ENCODE data around the gene CDH12.
"Not testable (repeated sequence)": the region's sequence is repeated elsewhere in the genome, so short reads cannot be mapped to it uniquely, and the experiment has no call there.

The CDH12 gene

DNA sequence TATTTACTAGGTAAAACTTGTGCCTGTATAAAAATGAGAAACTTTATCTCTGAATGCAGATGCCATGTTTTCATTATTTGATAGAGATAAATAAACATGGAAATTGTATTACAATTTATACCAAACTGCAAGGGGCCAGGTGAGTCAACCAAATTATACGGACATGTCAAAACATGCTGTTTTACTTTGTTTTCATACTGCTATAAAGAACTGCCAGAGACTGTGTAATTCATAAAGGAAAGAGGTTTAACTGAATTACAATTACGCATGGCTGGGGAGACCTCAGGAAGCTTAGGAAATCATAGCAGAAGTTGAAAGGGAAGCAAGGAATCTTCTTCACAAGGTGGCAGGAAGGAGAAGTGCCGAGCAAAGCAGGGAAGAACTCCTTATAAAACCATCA is 840.3 kb downstream of the CDH12 start:
- DNase-seq (ENCODE audit: low read depth in 2 of 2), result not testable (repeated sequence)

DNA sequence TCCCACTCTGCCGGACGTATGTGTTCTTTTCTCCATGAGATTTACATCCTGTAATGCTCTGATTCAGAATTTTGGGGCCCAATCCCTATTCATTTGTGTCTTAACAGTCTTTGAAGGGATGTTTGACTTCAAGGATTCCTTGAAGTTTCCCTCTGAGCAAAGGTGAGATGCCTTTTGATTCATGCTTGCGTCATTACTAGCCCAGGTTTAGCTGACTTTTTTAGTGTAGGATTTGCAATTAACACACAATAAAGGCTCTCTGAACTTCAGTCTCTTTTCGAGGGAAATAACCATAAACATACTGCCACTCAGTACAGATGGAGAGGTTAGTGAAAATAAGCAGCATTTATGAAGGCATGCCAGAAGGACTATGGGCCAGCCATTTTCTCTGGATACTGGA is 842.3 kb downstream of the CDH12 start:
- DNase-seq (ENCODE audit: low read depth in 2 of 2), result not testable (repeated sequence)

DNA sequence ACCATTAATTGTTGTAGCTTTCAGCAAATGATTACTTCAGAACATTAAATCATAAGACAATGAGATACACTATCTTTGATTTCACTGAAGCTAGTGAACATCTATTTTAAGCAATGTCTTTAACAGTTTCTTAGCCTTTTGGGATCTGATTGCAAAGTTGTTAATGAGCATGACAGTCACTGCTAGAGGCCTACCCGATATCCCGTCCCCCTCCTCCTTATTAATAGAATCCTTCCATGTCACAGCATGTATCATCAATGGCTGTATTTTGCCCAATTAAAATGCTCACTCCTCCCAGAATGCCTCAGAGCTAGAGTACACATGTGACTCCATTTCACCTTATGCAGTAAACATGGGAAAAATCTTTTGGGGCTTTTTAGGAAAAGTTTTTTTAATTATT is 852.0 kb downstream of the CDH12 start:
- not testable (repeated sequence) for DNase-seq (ENCODE audit: low read depth in 2 of 2)

DNA sequence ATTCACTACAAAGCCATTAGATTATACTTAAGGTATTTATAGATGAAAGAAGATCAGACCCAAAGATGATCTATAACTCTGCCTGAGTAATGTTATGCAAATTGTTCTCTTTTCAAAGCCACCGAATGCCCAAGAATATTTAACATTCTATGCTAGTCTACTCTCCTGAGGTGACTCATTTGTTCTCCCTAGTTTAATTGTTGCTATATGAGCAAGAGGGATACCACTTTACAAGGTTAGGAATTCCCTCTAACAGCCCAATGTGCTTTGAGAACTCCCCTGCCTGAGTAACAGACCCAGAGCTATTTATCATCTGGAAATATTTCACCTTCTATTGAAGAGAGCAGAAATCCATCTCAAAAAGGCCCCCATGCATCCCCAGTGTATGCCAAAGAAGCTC is 867.3 kb downstream of the CDH12 start:
- DNase-seq (ENCODE audit: low read depth in 2 of 2), result not testable (repeated sequence)

DNA sequence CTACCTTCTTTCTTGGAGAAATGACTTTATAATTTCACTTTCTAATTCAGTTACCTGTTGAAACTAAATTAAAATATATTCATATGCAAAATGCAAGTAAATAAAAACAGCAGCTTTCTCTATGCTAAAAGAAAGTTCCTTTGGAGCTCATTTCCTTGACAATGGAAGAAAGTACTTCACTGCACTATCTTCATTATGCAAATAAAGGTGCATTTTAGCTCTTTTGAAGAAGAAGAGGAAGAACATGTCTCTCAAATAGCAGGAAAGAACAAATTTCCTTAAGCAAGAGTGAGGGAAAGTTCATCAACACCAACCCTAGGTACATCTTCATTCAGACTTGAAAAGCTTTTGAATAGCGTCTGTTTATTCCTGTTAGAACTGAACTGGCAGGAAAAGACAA is 901.6 kb downstream of the CDH12 start:
- DNase-seq (ENCODE audit: low read depth in 2 of 2), result not testable (repeated sequence)

DNA sequence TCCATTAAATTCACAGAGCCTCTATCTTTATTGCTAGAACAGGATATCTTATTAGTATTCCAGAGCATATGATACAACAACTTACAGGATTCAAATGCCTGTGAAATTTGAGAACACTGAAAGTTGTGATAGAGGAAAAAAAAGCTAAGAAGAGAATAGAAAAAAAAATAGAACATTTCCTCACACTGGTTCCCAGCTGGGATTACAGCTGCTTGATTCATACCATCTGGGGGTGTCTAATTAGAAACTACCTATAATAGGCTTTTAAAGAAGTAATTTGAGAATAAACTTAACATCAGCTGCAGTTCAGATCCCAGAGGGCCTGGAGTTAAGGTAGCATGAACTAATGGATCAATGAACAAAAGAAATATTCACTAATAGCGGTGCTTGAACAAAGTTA is 922.0 kb downstream of the CDH12 start:
- no peak for DNase-seq (ENCODE audit: low read depth in 2 of 2)

DNA sequence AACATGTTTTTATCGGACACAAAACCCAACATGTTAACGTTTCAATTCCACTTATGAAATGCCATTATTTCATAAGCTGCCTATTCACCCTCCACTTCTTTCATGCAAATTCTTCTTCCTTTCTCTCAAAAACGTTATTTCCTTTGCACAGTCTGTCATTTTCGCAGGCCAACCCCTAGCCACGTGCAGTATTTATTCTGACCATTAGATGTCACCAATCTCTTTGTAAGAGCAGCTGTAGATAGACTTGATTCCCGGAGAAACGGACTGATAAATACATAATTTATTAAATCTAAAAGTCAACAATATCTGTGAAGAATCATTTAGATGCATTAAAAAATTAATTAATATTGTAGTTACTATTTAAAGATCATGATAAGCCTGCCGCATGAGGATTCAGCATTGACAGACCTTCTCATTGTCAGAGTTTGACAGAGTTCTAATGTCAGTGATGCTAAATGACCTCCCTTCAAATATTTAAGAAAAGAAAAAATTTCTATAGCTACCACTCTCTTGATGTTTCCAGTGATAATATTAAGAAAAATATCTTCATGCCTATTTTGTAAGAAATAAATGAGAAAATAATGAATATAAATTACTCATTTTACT is 933.6 kb downstream of the CDH12 start:
- DNase-seq (ENCODE audit: low read depth in 2 of 2), result no peak

DNA sequence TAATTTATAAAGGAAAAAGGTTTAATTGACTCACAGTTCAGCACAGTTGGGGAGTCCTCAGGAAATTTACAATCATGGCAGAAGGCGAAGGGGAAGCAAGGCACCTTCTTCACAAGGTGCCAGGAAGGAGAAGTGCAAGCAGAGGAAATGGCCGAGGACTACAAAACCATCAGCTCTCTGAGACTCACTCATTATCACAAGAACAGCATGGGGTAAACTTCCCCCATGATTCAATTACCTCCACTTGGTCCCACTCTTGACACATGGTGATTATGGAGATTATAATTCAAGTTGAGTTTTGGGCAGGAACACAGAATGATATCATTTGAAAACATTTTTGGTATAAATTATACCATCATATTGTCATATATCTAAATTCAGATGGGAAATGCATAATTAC is 934.7 kb downstream of the CDH12 start:
- DNase-seq (ENCODE audit: low read depth in 2 of 2), result no peak

DNA sequence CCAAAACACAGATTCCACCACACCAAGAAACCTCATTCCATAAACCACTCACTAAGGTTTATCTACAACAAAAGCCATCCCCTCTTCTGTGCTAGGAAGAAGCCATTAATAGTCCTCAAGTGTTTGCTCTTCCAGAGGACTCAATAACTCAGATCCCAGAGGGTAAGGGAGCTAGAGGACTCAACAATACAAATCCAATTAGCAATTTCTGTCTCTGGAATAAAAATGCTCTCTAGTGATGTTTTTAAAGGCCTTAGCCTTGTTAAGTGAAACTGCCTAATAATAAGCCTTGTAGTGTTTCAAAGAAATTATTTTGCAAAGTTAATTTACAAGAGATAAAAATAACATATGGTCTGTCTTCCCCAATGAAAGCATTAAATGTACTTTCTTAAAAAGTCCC is 942.4 kb downstream of the CDH12 start:
- no peak for DNase-seq (ENCODE audit: low read depth in 2 of 2)

DNA sequence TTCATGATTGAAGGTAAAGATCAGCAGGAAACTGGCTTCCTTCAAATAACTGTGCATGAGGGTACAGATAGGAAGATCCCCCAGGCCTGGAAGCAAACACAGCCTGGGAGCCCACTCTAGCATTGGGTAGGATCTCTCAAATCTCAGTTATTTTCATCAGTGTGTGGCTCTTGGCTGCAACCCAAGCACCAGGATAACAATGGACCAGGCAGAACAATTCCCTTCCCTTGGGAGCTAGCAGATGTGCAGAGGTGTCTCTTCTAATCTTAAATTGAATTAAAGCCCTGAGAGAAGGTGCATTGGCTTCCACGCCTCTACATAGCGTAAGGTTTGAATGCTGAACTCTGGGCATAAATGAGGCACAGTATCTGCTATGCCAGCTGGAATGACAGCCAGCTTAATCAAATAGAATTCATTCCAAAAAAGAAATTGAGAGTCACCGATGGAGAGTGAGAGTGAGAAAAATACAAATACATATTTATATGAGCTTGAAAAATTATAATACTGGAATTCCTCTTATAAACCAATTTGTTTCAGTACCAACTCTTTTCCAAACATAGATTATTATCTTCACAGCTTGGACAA is 957.3 kb downstream of the CDH12 start:
- DNase-seq (ENCODE audit: low read depth in 2 of 2), result no peak

DNA sequence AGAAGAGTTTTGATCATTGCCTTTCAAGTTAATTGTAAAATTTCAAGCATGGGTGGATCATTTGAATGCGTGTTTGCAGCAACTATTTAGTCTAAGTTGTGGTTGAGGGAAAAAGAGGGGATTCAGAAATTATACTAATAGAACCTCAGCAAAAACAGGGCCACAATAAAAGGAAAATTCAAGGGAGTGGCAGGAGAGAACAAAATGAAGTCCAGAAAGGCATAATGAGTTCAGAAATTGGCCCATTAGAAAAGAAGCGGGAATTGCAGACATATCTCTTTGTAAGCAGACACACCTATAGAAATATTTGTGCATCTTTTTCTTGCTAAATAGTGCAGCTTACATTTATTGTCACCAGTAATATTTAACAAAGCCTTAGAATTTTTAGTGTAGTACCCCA is 960.0 kb downstream of the CDH12 start:
- no peak for DNase-seq (ENCODE audit: low read depth in 2 of 2)

DNA sequence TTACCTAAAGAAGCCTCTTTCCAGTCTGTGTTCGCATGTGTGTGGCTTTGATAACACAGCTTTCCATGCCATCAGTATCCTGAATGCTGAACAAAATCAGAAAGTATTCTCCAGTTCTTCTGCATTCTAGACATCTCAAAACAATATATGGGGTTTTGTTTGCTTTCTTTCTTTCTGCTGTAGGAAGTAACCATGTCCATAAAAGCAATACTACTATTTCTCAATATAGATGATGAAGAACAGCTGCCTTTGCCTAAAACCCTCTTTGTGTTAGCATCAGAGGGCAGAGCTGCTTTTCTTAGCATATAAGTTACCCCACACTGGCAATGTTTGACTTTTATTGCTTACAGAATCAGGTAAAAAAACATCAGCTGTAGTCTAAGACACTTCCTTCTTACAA is 963.6 kb downstream of the CDH12 start:
- DNase-seq (ENCODE audit: low read depth in 2 of 2), result no peak

DNA sequence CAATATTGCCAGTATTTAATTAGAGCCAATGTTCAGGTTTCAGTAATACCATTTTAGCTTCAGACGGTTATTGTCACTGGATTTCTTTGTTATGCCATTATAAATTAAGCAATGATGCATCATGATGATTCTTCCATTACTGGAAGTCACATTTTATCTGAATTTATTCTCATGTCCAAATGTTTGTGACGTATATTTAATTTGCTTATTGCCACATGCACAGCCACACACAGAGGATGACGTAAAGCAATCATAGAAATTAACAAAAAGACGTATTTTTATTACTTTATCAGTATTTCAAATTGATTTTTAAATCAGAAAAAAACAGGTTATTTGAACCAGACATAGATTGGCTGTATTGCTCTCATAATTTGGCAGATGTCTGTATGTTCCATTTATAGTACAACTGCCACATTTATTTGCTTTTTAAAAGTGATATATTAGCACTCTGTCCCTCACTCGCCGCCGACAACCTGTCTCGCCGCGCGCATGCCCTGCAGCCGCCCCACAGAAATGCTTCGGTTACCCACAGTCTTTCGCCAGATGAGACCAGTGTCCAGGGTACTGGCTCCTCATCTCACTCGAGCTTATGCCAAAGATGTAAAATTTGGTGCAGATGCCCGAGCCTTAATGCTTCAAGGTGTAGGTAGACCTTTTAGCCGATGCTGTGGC is 970.9 kb downstream of the CDH12 start:
- DNase-seq (ENCODE audit: low read depth in 2 of 2), result no peak

DNA sequence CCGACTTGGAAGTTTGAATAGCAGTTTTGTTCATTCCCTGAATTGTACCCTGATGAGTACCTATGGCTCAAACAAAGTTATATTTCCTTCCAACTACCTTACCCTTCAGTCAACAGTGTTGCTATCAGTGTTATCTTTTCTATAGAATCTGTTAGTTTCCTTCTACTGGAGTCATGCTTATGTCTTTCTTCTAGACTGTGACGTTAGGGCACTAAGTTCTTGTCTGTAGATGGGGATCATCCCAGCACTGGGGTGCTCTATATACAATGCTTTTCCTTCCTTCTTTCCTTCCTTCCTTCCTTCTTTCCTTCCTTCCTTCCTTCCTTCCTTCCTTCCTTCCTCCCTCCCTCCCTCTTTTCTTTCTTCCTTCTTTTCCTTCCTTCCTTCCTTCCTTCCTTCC is 973.0 kb downstream of the CDH12 start:
- DNase-seq (ENCODE audit: low read depth in 2 of 2), result no peak

DNA sequence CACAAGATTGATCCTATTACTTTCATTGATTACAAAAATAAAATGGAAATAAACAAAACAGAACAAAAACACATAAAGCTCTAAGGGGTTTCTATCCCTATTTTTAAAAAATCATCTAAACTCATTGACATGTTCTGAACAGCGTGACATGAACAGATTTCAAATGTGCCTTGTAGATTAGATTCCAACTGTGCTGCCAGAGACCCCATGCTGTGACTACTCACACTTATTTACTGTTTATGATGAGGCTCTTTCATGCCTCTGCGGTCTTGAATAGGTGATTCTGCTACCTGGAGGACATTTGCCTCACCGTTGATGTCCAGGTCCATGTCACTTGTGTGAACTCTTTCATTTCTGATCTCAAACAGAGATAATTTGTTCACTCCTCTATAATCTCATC is 990.2 kb downstream of the CDH12 start:
- no peak for DNase-seq (ENCODE audit: low read depth in 2 of 2)

DNA sequence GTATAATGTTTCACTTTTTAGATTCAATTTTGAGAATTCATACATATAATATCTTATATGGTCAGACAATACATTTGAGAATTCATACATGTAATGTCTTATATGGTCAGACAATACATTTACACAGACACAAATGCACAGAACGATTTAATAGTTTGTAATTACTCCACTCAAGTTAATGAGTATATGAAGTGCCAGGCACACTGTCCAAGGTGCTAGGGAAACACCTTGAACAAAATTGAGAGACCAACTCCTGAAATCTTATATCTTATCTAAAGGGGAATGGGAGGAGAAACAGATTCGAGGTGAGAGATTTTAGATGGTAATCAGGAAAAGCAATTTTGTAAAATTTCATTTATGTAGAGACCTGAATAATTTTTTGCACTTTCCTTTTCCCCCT is 994.7 kb downstream of the CDH12 start:
- no peak for DNase-seq (ENCODE audit: low read depth in 2 of 2)

DNA sequence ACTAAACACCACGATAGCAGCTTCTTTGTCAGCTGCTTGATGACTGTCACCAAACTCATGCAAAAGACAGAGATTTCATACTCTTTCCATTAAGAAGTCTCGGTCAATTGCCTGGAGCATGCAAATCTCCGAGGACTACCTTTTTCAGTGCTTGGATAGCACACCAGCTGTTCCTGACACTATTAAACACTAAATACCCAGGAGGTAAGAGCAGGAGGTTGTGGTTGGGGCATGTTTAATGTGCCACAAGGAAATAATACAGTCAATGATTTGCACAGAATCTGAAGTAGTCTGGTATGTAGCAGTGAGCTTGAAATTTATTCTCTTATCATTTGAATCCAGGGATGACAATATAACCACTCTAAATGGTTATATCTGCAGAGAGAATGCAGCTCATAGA is 996.2 kb downstream of the CDH12 start:
- DNase-seq (ENCODE audit: low read depth in 2 of 2), result no peak

DNA sequence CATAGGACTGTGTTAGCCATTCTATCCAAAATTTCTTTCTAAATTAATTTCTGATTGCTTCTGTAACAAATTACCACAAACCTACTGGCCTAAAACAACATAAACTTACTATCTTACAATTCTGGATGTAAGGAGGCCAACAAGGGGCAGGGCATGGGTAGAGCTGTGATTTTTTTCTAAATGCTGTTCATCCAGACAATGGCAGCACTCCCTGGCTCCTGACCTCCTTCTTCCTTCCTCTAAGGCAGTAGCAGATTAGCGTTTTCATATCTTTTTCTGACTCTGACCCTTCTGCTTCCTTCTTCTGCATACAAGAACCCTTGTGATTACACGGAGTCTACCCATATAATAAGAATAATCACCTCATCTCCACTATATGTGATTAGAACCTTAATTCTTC is 1005.8 kb downstream of the CDH12 start:
- no peak for DNase-seq (ENCODE audit: low read depth in 2 of 2)

DNA sequence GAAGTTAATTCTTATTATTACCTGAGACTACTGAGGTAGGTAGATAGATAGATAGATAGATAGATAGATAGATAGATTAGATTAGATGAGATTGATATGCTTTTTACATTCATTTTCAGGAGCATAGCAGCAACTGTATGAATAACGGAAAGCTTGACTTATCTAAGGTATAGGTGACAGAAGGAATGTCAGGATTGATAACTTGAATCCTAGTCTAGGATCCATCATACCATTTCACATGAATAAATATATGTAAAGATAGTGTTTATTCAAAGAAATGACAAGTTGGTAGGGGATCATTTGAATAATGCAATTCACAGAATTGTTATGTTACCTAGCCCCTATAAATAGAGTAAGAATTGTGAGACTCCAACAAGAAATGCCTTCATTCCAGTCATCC is 1008.2 kb downstream of the CDH12 start:
- DNase-seq (ENCODE audit: low read depth in 2 of 2), result no peak

DNA sequence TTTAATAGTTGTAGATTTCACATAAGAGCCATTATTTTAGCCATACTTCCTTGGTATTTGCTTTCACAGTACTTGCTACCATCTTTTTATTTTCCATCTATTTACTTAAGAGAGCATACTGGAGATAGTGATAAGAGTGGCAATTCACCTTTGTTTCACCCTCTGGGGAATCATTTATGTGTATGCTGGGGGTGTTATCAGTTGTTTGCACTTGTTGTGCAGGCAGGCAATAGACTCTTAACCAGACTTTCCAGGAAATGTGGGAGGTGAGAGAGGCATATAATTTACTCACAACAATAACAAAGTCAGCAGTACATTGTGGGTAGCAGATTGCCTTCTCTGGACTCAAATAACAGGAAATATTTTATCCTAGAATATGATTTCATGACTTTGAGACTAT is 1018.3 kb downstream of the CDH12 start:
- no peak for DNase-seq (ENCODE audit: low read depth in 2 of 2)

DNA sequence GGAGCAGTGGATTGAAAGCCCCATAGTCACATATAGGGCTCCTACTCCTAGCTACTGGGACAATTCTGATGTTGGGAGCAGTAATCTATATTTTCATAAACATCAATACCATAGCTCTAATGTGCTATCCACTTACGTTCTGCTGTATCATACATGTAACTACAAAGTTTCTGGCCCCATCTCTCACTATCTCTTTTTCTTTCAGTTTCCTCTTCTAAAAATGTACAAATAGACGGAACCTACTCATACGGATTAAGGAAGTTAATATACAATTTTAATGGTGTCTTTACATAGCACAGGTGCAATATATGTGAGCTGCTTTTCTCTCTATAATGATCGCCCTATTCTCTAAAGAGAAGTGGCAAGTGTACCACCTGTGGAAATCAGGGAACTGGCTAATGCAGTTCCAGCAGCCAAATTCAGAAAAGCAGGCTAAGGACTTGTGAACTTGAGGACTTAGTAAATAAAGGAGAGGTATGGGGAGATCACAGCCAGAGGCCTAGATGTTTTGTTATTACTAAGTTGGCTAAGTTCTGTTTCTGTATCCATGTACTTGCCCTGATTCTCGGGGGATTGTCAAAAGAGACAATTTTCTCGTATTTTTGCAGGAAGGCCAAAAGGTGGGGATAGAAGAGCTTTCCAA is 1021.9 kb downstream of the CDH12 start:
- no peak for DNase-seq (ENCODE audit: low read depth in 2 of 2)

DNA sequence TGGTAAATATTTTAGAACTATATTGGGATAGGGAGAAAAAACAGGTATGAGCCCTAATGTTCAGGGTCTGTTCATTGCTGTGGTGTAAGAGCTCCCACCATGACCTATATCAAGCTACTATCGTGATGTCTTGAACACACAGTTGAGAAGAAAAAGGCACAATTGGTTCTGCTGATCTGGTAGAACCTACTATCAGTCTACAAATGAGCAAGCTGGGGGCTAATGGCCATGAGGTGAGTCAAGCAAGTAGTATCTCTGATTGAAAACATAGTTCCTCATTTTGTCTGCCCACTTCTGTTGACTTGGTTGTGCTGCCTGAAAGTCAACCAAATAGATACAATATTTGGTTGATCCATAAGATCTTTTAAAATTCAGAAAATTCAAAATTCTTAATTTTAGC is 1026.3 kb downstream of the CDH12 start:
- no peak for DNase-seq (ENCODE audit: low read depth in 2 of 2)

DNA sequence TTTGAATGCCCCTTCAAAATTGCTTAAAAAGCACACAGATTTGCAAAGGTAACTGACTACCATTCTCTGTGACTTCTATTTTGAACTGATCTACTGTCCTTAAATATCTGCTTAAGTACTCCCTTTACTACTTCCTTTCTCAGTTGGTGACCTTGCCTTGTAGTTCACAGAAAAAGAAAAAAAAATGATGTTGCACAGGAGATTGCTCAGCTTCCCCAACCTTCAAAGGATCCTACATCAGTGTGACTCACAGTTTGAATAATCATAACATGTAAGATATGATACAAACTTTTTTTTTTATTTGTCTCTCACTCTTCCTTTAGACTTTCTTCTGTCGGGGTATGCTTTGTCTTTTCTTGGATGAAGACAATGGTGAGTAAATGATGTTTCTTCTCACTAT is 1029.6 kb downstream of the CDH12 start:
- DNase-seq (ENCODE audit: low read depth in 2 of 2), result no peak

Data from activated CD4-positive, alpha-beta T cell treated with anti-CD3 and anti-CD28 coated beads for 24 hours (primary cell).